ENCODE data around the gene ARL8A. TPM values are rescaled to one million over a fixed set of nuclear protein-coding genes. Genes with fewer than 3 reads are reported as not detected.

The ARL8A gene
- total and polyA plus RNA-seq, 2 donors (not counting 1 experiment from before 2014, with no cell fraction given), result 18.7 to 35.8 TPM

- Histone ChIP-seq H3K4me3 (replicated peaks in 1 of 4; ENCODE audit: control extremely low read depth in 1 of 4, insufficient read depth in 1 of 4, low read depth in 3 of 4, low read length in 4 of 4) (no peak overlapping the region), H2AFZ (ENCODE audit: low read length) (no peak overlapping the region), H3K36me3 (ENCODE audit: control insufficient read depth, insufficient read depth, low read length) (no peaks in the 10 kb centered on the region), H3K4me2 (ENCODE audit: extremely low read depth, insufficient read depth, low read length) (no peak overlapping the region), H3K9ac (ENCODE audit: insufficient read depth, low read length) (no peak overlapping the region), H3K27ac (ENCODE audit: insufficient read depth, low read length) (no peak overlapping the region), H3K79me2 (ENCODE audit: control insufficient read depth, insufficient read depth, low read length) (no peaks in the 10 kb centered on the region), H4K20me1 (ENCODE audit: control insufficient read depth, extremely low read depth, insufficient read depth, low read length) (no peaks in the 10 kb centered on the region), H3K4me1 (ENCODE audit: control insufficient read depth, extremely low read depth, insufficient read depth, low read length) (no peaks in the 10 kb centered on the region), H3K9me3 (ENCODE audit: control insufficient read depth, insufficient read depth, low read depth, low read length) (no peaks in the 10 kb centered on the region), H3K27me3 (ENCODE audit: control insufficient read depth, insufficient read depth, low read length) (peaks cover 7% of the 10 kb centered on the region)
- no peak for DNase-seq (ENCODE audit: low read depth in 2 of 2)
- TF ChIP-seq CTCF (conservative IDR thresholded peaks at IDR 0.05 in 1 of 2, IDR thresholded peaks at IDR 0.05 in 1 of 2; ENCODE audit: low read depth in 1 of 2, low read length in 2 of 2), result no peak
- no peak for TF ChIP-seq EZH2 (IDR thresholded peaks at IDR 0.05; ENCODE audit: low read length, missing control alignments)
Observed at GRCh38 chr1:202153284-202153683, 8.7 kb upstream of the ARL8A start.

GRCh38 chr1:202152399-202152798 lies 7.9 kb upstream of the ARL8A start:
- no peaks in the 10 kb centered on the region for H3K4me1 ChIP-seq (ENCODE audit: control insufficient read depth, extremely low read depth, insufficient read depth, low read length)
- no peak for DNase-seq (ENCODE audit: low read depth in 2 of 2)
- no peak overlapping the region for H3K27ac ChIP-seq (ENCODE audit: insufficient read depth, low read length)

GRCh38 chr1:202151045-202151444 lies 6.5 kb upstream of the ARL8A start:
- Histone ChIP-seq H3K4me2 (ENCODE audit: extremely low read depth, insufficient read depth, low read length) (no peak overlapping the region), H4K20me1 (ENCODE audit: control insufficient read depth, extremely low read depth, insufficient read depth, low read length) (no peaks in the 10 kb centered on the region), H3K4me1 (ENCODE audit: control insufficient read depth, extremely low read depth, insufficient read depth, low read length) (no peaks in the 10 kb centered on the region), H3K27me3 (ENCODE audit: control insufficient read depth, insufficient read depth, low read length) (peaks cover 9% of the 10 kb centered on the region), H3K79me2 (ENCODE audit: control insufficient read depth, insufficient read depth, low read length) (no peaks in the 10 kb centered on the region), H3K27ac (ENCODE audit: insufficient read depth, low read length) (no peak overlapping the region), H3K9ac (ENCODE audit: insufficient read depth, low read length) (no peak overlapping the region), H3K9me3 (ENCODE audit: control insufficient read depth, insufficient read depth, low read depth, low read length) (no peaks in the 10 kb centered on the region), H3K36me3 (ENCODE audit: control insufficient read depth, insufficient read depth, low read length) (no peaks in the 10 kb centered on the region), H3K4me3 (replicated peaks in 1 of 4; ENCODE audit: control extremely low read depth in 1 of 4, insufficient read depth in 1 of 4, low read depth in 3 of 4, low read length in 4 of 4) (no peak overlapping the region), H2AFZ (ENCODE audit: low read length) (no peak overlapping the region)
- DNase-seq (ENCODE audit: low read depth in 2 of 2), result no peak
- TF ChIP-seq CTCF (conservative IDR thresholded peaks at IDR 0.05 in 1 of 2, IDR thresholded peaks at IDR 0.05 in 1 of 2; ENCODE audit: low read depth in 1 of 2, low read length in 2 of 2), result no peak
- TF ChIP-seq EZH2 (IDR thresholded peaks at IDR 0.05; ENCODE audit: low read length, missing control alignments), result no peak

More at GRCh38 chr1:202152399-202152798, 7.9 kb upstream of the ARL8A start:
- Histone ChIP-seq H3K9ac (ENCODE audit: insufficient read depth, low read length) (no peak overlapping the region), H3K36me3 (ENCODE audit: control insufficient read depth, insufficient read depth, low read length) (no peaks in the 10 kb centered on the region), H3K27me3 (ENCODE audit: control insufficient read depth, insufficient read depth, low read length) (peaks cover 9% of the 10 kb centered on the region), H3K4me2 (ENCODE audit: extremely low read depth, insufficient read depth, low read length) (no peak overlapping the region), H3K79me2 (ENCODE audit: control insufficient read depth, insufficient read depth, low read length) (no peaks in the 10 kb centered on the region), H3K4me3 (replicated peaks in 1 of 4; ENCODE audit: control extremely low read depth in 1 of 4, insufficient read depth in 1 of 4, low read depth in 3 of 4, low read length in 4 of 4) (no peak overlapping the region), H4K20me1 (ENCODE audit: control insufficient read depth, extremely low read depth, insufficient read depth, low read length) (no peaks in the 10 kb centered on the region), H3K9me3 (ENCODE audit: control insufficient read depth, insufficient read depth, low read depth, low read length) (no peaks in the 10 kb centered on the region), H2AFZ (ENCODE audit: low read length) (no peak overlapping the region)
- TF ChIP-seq CTCF (conservative IDR thresholded peaks at IDR 0.05 in 1 of 2, IDR thresholded peaks at IDR 0.05 in 1 of 2; ENCODE audit: low read depth in 1 of 2, low read length in 2 of 2) (no peak), EZH2 (IDR thresholded peaks at IDR 0.05; ENCODE audit: low read length, missing control alignments) (no peak)

Measured in fibroblast of lung (primary cell).